C4-2B (cell line): ENCODE data around the gene RNF215.
A peak's percentile ranks its signal among the peaks of the same experiment; 100 is the strongest.

Experiments used
- H3K27ac ChIP-seq: fragments of 450-650 bp; 2 replicates; pipeline ENCODE4 v1.5.1; 2017
- CTCF ChIP-seq: fragments of 450-650 bp; conservative IDR thresholded peaks from 2 replicates; pipeline ENCODE4 v1.5.1; 2017; ENCODE audit warnings: mild to moderate bottlenecking
- ZFX ChIP-seq: fragments of 450-650 bp; IDR thresholded peaks from 2 replicates; pipeline ENCODE4 v1.6.1; 2017

Gene RNF215

GRCh38 chr22:30390974-30391691, 3.9 kb upstream of the RNF215 start:
- H3K27ac ChIP-seq: peak overlapping the region; percentile 14; the same call in 1 of the 2 replicates
- TF ChIP-seq ZFX (no peak), CTCF (peak; percentile 89)

- H3K27ac ChIP-seq: peak overlapping the region; percentile 60
- TF ChIP-seq CTCF (no peak), ZFX (no peak)
Measured at GRCh38 chr22:30386608-30386959, 627 bp downstream of the RNF215 start.

- H3K27ac ChIP-seq: no peak overlapping the region
- no peak for TF ChIP-seq ZFX
- TF ChIP-seq CTCF: no peak
Measured at GRCh38 chr22:30385942-30386341, 1.3 kb downstream of the RNF215 start.

- no peak overlapping the region for H3K27ac ChIP-seq
Measured at GRCh38 chr22:30383061-30383460, 4.2 kb downstream of the RNF215 start.

GRCh38 chr22:30382340-30382739, 4.9 kb downstream of the RNF215 start:
- no peak for TF ChIP-seq CTCF
- TF ChIP-seq ZFX: no peak
- no peak overlapping the region for H3K27ac ChIP-seq

More at GRCh38 chr22:30383061-30383460, 4.2 kb downstream of the RNF215 start:
- TF ChIP-seq CTCF: no peak
- TF ChIP-seq ZFX: no peak

- no peak overlapping the region for H3K27ac ChIP-seq
- TF ChIP-seq ZFX (no peak), CTCF (no peak)
Measured at GRCh38 chr22:30381264-30381663, 5.9 kb downstream of the RNF215 start.

GRCh38 chr22:30380011-30380410, 7.2 kb downstream of the RNF215 start:
- H3K27ac ChIP-seq: no peak overlapping the region
- TF ChIP-seq ZFX: no peak
- TF ChIP-seq CTCF: no peak
